H9 (cell line): ENCODE measurements around the gene BARX2. TPM values are rescaled to one million over a fixed set of nuclear protein-coding genes. Genes with fewer than 3 reads are reported as not detected.

ENCODE experiments used
- DNase-seq: peaks from one replicate; pipeline ENCODE4 v3.0.0-alpha.2; 2017
- H2AFZ ChIP-seq: one replicate; pipeline ENCODE4 v1.6.1; 2013; ENCODE audit warnings: mild to moderate bottlenecking, low read length, control low read depth, moderate library complexity
- H2AK5ac ChIP-seq: 2 replicates; pipeline ENCODE4 v1.6.1; 2013; ENCODE audit warnings: low read length, control low read depth, mixed read lengths; ENCODE audit not compliant: insufficient read length
- H2BK120ac ChIP-seq: one replicate; pipeline ENCODE4 v1.6.1; 2013; ENCODE audit warnings: low read depth, mild to moderate bottlenecking, low read length, control low read depth, inconsistent platforms; ENCODE audit not compliant: poor library complexity, severe bottlenecking
- H2BK12ac ChIP-seq: 2 replicates; pipeline ENCODE4 v1.6.1; 2013; ENCODE audit warnings: low read length, control low read depth, mixed read lengths, low read depth; ENCODE audit not compliant: insufficient read length
- H2BK15ac ChIP-seq: 2 replicates; pipeline ENCODE4 v1.6.1; 2013; ENCODE audit warnings: low read depth, low read length, control low read depth
- H2BK20ac ChIP-seq: one replicate; pipeline ENCODE4 v1.6.1; 2013; ENCODE audit warnings: low read depth, mild to moderate bottlenecking, low read length, control low read depth, inconsistent platforms; ENCODE audit not compliant: poor library complexity, severe bottlenecking
- H2BK5ac ChIP-seq: 2 replicates; pipeline ENCODE4 v1.6.1; 2013; ENCODE audit warnings: low read length, control low read depth, mixed read lengths; ENCODE audit not compliant: insufficient read length
- H3K14ac ChIP-seq: 2 replicates; pipeline ENCODE4 v1.6.1; 2013; ENCODE audit warnings: low read length, control low read depth; ENCODE audit not compliant: insufficient read depth
- H3K18ac ChIP-seq: 2 replicates; pipeline ENCODE4 v1.6.1; 2013; ENCODE audit warnings: low read depth, mild to moderate bottlenecking, mixed read lengths, low read length, control low read depth; ENCODE audit not compliant: insufficient read length
- H3K23ac ChIP-seq: 2 replicates; pipeline ENCODE4 v1.6.1; 2013; ENCODE audit warnings: low read length, control low read depth, mixed read lengths, low read depth; ENCODE audit not compliant: insufficient read length
- H3K23me2 ChIP-seq: 2 replicates; pipeline ENCODE4 v1.6.1; 2013; ENCODE audit warnings: low read depth, mild to moderate bottlenecking, mixed read lengths, low read length, control low read depth; ENCODE audit not compliant: insufficient read length, poor library complexity, severe bottlenecking
- H3K27ac ChIP-seq: 2 replicates; pipeline ENCODE4 v1.5.1; 2013; ENCODE audit warnings: low read length, control low read depth, mixed read lengths, low read depth; ENCODE audit not compliant: insufficient read length
- H3K27me3 ChIP-seq: 2 replicates; pipeline ENCODE4 v1.6.1; 2013; ENCODE audit warnings: low read length, control low read depth, inconsistent platforms; ENCODE audit not compliant: insufficient read depth
- H3K4ac ChIP-seq: 2 replicates; pipeline ENCODE4 v1.6.1; 2013; ENCODE audit warnings: low read depth, mild to moderate bottlenecking, control low read depth, inconsistent platforms, low read length, moderate library complexity
- H3K4me1 ChIP-seq: 2 replicates; pipeline ENCODE4 v1.6.1; 2013; ENCODE audit warnings: low read length, control low read depth, inconsistent platforms; ENCODE audit not compliant: insufficient read depth
- H3K4me2 ChIP-seq: 2 replicates; pipeline ENCODE4 v1.6.1; 2013; ENCODE audit warnings: low read length, control low read depth, mixed read lengths; ENCODE audit not compliant: insufficient read length, insufficient read depth
- H3K56ac ChIP-seq: 2 replicates; pipeline ENCODE4 v1.6.1; 2013; ENCODE audit warnings: low read depth, mild to moderate bottlenecking, mixed read lengths, low read length, control low read depth; ENCODE audit not compliant: insufficient read length
- H3K79me1 ChIP-seq: 2 replicates; pipeline ENCODE4 v1.6.1; 2013; ENCODE audit warnings: low read depth, mild to moderate bottlenecking, moderate library complexity, low read length, control low read depth, inconsistent platforms; ENCODE audit not compliant: insufficient read depth, poor library complexity, severe bottlenecking
- H3K79me2 ChIP-seq: 2 replicates; pipeline ENCODE4 v1.6.1; 2013; ENCODE audit warnings: low read length, control low read depth, inconsistent platforms; ENCODE audit not compliant: insufficient read depth
- H3K9ac ChIP-seq: 2 replicates; pipeline ENCODE4 v1.6.1; 2013; ENCODE audit warnings: low read length, control low read depth, mixed read lengths; ENCODE audit not compliant: insufficient read length; ENCODE audit errors: extremely low read depth
- H3K9me3 ChIP-seq: one replicate; pipeline ENCODE4 v1.6.1; 2013; ENCODE audit warnings: low read depth, low read length, inconsistent platforms; ENCODE audit not compliant: control insufficient read depth
- H3T11ph ChIP-seq: one replicate; pipeline ENCODE4 v1.6.1; 2013; ENCODE audit warnings: mild to moderate bottlenecking, low read length, control low read depth, inconsistent platforms
- H4K20me1 ChIP-seq: one replicate; pipeline ENCODE4 v1.6.1; 2013; ENCODE audit not compliant: control insufficient read depth, insufficient read length, insufficient read depth
- H4K5ac ChIP-seq: 2 replicates; pipeline ENCODE4 v1.6.1; 2013; ENCODE audit warnings: low read depth, mild to moderate bottlenecking, mixed read lengths, low read length, control low read depth; ENCODE audit not compliant: insufficient read length
- H4K8ac ChIP-seq: replicated peaks from 2 replicates; pipeline ENCODE4 v1.6.1; 2013; ENCODE audit warnings: low read length, control low read depth, mixed read lengths, low read depth; ENCODE audit not compliant: insufficient read length
- H4K91ac ChIP-seq: 2 replicates; pipeline ENCODE4 v1.6.1; 2013; ENCODE audit warnings: low read depth, mild to moderate bottlenecking, moderate library complexity, mixed read lengths, low read length, control low read depth; ENCODE audit not compliant: insufficient read length
- H3K27ac Mint-ChIP-seq, 3 experiments: 2 replicates in 2 of 3; 3 replicates in 1 of 3; pipeline ENCODE4 v1.8.0; 2020 to 2021; ENCODE audit warnings: mixed read lengths in 3 of 3, mild to moderate bottlenecking in 1 of 3, moderate library complexity in 1 of 3
- H3K27me3 Mint-ChIP-seq: 2 replicates; pipeline ENCODE4 v1.8.0; 2021; ENCODE audit warnings: low read depth, mild to moderate bottlenecking, moderate library complexity, mixed read lengths
- H3K36me3 Mint-ChIP-seq, 3 experiments: 2 replicates in 2 of 3; 3 replicates in 1 of 3; pipeline ENCODE4 v1.8.0; 2020 to 2021; ENCODE audit warnings: low read depth in 3 of 3, mixed read lengths in 3 of 3; ENCODE audit not compliant: insufficient read depth in 1 of 3
- H3K4me1 Mint-ChIP-seq, 2 experiments: 2 replicates each; pipeline ENCODE4 v1.8.0; 2020; ENCODE audit warnings: mixed read lengths in 2 of 2
- H3K4me3 Mint-ChIP-seq, 2 experiments: 2 replicates in 1 of 2; 3 replicates in 1 of 2; pipeline ENCODE4 v1.8.0; 2020 to 2021; ENCODE audit warnings: mild to moderate bottlenecking in 2 of 2, mixed read lengths in 2 of 2, moderate library complexity in 1 of 2
- H3K9me3 Mint-ChIP-seq, 2 experiments: 2 replicates in 1 of 2; 3 replicates in 1 of 2; pipeline ENCODE4 v1.8.0; 2020; ENCODE audit warnings: mild to moderate bottlenecking in 2 of 2, mixed read lengths in 2 of 2, moderate library complexity in 1 of 2
- WGBS: extraction: QIAGEN DNeasy Blood & Tissue Kit; methylation state at CpG from one replicate; pipeline ENCODE4 v1.1.7; 2013; ENCODE audit warnings: missing lambda C conversion rate, low lambda C conversion rate, mixed read lengths; ENCODE audit not compliant: insufficient read length; ENCODE audit errors: extremely low coverage; 5-methylcytosine and 5-hydroxymethylcytosine counted together
- total RNA-seq: library from RNA; stranded (reverse); gene quantifications from 2 replicates; pipeline ENCODE4 v1.2.1, GENCODE V29; 2021
- TF ChIP-seq, protein P1 (sequence below): fragments of 200-600 bp; sonication (generic); conservative IDR thresholded peaks from 3 replicates; pipeline ENCODE4 v1.8.0; 2021; ENCODE audit warnings: antibody characterized with exemption, mild to moderate bottlenecking

The BARX2 gene
- total RNA-seq, 1 experiment from 2014 or later: not detected

DNA sequence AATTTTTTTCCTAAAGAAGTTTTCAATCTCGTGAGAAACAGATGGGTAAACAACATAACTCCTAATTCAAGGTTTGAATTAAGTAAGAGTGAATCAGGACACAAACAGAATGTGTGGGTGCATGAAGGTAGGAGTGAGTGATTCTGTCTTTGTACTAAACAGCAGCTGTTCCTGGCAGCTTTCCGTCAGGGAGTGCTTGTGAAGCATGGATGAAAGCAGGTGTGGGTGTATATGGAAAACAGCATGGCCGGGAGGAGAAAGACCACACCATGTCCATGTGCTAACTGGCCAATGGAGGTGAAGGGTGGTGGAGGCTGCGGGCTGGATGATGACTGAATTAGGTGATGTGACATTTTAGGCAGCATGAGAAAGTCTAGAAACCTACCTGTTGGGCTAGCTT lies 49.6 kb downstream of the BARX2 start:
- Histone ChIP-seq H3T11ph (no peak overlapping the region), H2BK20ac (no peak overlapping the region), H3K9ac (no peak overlapping the region), H3K18ac (no peak overlapping the region), H2BK15ac (no peak overlapping the region), H3K4me1 (no peaks in the 10 kb centered on the region), H3K9me3 (no peaks in the 10 kb centered on the region), H2BK5ac (no peak overlapping the region), H4K5ac (no peak overlapping the region), H3K79me1 (no peaks in the 10 kb centered on the region), H3K4me2 (no peak overlapping the region), H3K23ac (no peak overlapping the region), H2BK120ac (no peak overlapping the region), H2AFZ (no peak overlapping the region), H3K27ac (no peak overlapping the region), H3K4ac (no peak overlapping the region), H3K23me2 (no peaks in the 10 kb centered on the region), H3K79me2 (no peaks in the 10 kb centered on the region), H3K27me3 (no peaks in the 10 kb centered on the region; the same call in 1 of the 2 replicates), H4K91ac (no peak overlapping the region), H2BK12ac (no peak overlapping the region), H4K8ac (no peak overlapping the region), H2AK5ac (no peak overlapping the region), H4K20me1 (no peaks in the 10 kb centered on the region), H3K14ac (no peak overlapping the region), H3K56ac (no peak overlapping the region)
- no peaks in the 10 kb centered on the region for H3K36me3 Mint-ChIP-seq
- peaks cover 3 to 5% of the 10 kb centered on the region in 2 experiments; a peak in 2 of 4 replicates for H3K4me1 Mint-ChIP-seq
- DNase-seq: no peak
- WGBS: no CpG with 5 or more reads among the region's 4 CpGs
- no peak overlapping the region for H3K4me3 Mint-ChIP-seq
- peaks cover 4% of the 10 kb centered on the region for H3K27me3 Mint-ChIP-seq
- TF ChIP-seq, protein P1, sequence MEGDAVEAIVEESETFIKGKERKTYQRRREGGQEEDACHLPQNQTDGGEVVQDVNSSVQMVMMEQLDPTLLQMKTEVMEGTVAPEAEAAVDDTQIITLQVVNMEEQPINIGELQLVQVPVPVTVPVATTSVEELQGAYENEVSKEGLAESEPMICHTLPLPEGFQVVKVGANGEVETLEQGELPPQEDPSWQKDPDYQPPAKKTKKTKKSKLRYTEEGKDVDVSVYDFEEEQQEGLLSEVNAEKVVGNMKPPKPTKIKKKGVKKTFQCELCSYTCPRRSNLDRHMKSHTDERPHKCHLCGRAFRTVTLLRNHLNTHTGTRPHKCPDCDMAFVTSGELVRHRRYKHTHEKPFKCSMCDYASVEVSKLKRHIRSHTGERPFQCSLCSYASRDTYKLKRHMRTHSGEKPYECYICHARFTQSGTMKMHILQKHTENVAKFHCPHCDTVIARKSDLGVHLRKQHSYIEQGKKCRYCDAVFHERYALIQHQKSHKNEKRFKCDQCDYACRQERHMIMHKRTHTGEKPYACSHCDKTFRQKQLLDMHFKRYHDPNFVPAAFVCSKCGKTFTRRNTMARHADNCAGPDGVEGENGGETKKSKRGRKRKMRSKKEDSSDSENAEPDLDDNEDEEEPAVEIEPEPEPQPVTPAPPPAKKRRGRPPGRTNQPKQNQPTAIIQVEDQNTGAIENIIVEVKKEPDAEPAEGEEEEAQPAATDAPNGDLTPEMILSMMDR: no peak
- no peaks in the 10 kb centered on the region; a peak in 1 of 5 replicates for H3K9me3 Mint-ChIP-seq
- H3K27ac Mint-ChIP-seq: no peak overlapping the region
